ENCODE measurements around the gene CASTOR1.

CASTOR1 gene

DNA sequence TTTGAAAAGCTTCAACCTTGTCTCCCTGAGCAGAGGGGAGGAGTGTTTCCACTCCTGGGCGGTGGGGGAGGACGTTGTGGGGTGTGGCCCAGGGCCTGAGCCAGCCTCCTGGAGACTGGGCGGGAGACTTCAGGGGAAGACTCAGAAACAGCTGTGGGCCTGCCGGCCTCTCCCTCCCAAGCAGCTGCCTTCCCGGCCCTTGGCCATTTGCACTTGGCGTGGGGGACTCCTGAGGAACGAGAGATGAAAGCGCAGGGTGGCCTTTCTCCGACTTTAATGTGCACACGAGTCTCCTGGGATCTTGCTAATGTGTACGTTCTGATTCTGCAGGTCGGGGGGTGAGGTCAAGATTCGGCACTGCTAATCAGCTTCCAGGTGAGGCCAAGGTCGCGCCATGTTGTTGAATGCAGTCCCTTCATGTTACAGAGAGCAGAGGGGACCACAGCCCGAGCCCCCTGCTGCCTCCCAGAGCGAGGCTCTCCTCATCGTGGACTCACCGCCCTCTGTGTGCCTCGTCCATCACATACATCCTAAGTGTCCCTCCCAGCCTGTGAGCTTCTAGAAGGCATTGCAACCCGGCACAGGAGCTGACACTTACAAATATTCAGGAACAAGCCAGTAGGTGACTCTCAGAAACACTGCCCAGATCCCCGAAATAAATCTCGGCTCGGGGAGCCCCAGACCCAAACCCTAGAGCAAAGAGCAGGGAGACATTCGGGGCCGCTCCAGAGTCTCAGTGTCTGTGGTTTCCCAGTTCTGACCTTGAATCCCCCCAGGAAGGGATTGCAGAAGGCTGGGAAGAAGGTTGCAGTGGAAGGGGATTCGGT lies 50.4 kb downstream of the CASTOR1 start:
- no peak for DNase-seq (ENCODE audit: low read depth in 1 of 2, low spot score in 1 of 2)
- in situ Hi-C loops (cut with HindIII; ENCODE audit: low pct_unique_long_range_greater_than_20kb, low sequenced_read_pairs) = no loop called here
- TF ChIP-seq JUND (IDR thresholded peaks at IDR 0.05; ENCODE audit: low read depth) = no peak

DNA sequence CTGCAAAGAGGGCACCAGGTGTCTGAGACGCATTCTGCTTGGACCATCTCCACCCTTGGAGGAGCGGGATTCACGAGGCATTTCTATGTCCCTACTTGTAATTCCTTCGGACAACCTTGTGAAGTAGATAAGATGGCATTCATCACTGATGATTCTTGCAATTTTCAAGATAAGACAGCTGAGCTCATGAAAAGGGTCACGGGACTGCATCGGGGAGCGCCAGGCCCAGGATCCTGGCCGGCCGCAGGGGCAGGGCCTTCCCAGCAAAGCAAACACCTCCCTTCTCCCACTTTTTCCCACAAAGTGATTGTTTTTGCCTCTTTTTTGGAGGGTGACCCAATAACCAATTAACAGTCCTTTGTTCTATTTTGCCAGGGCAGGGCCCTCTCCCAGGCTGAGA lies 51.2 kb downstream of the CASTOR1 start:
- in situ Hi-C loops (cut with HindIII; ENCODE audit: low pct_unique_long_range_greater_than_20kb, low sequenced_read_pairs) = no loop called here
- no peak for TF ChIP-seq JUND (IDR thresholded peaks at IDR 0.05; ENCODE audit: low read depth)
- no peak for DNase-seq (ENCODE audit: low read depth in 1 of 2, low spot score in 1 of 2)

DNA sequence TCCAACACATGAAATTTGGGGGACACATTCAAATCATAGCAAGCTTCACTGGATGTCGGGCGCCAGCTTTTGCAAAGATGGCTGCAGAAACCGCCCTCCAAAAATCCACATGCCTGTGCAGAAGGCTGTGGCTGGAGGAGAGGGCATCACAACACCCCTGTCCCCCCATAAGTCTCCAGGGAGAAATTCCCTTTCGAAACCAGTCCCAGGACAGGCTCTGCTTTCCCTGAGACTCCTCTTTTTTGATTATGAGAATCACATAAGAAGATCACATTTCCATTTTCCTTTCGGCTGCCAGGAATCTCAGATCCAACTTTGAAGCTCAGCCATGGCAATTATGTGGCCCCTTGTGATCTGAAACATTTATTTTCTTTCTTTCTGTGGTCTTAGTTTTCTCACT lies 52.4 kb downstream of the CASTOR1 start:
- DNase-seq (ENCODE audit: low read depth in 1 of 2, low spot score in 1 of 2) = no peak
- in situ Hi-C loops (cut with HindIII; ENCODE audit: low pct_unique_long_range_greater_than_20kb, low sequenced_read_pairs) = no loop called here
- TF ChIP-seq JUND (IDR thresholded peaks at IDR 0.05; ENCODE audit: low read depth) = no peak

DNA sequence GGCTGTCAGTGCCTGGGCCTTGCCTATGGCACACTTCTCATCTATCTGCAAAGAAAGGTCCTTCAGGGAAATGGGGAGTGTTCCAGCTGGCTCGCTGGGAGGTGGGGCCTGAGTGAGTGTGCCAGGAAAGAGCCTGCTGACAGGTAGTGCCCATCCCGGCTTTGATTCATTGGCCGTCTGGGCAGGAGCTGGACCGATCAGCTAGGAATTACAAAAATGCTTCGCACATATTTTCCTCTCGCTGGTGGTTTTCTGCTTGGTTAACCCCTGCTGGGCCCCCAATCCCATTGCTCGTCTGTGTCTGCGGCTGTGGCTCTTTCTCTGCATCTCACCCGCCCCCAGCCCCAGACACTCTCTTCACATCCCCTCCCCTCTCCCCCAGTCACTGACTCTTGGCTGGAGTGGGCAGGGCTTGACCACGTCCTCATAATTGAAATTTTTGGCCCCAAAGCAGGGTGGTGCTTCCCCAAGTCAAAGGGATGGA lies 53.6 kb downstream of the CASTOR1 start:
- TF ChIP-seq JUND (IDR thresholded peaks at IDR 0.05; ENCODE audit: low read depth) = no peak
- DNase-seq (ENCODE audit: low read depth in 1 of 2, low spot score in 1 of 2) = no peak
- in situ Hi-C loops (cut with HindIII; ENCODE audit: low pct_unique_long_range_greater_than_20kb, low sequenced_read_pairs) = no loop called here
